ENCODE results near the gene TNFAIP8L3. TPM values are rescaled to one million over a fixed set of nuclear protein-coding genes. Genes with fewer than 3 reads are reported as not detected.

TNFAIP8L3 gene
- total and polyA plus RNA-seq, 9 of the 15 experiments (the other 6 are each of a cell fraction or from before 2014, with no cell fraction given) = 0.13 TPM; not detected in 8

GRCh38 chr15:51038974-51039319 is 55.8 kb downstream of the TNFAIP8L3 start (continued):
- TF ChIP-seq HINFP (tag; conservative IDR thresholded peaks at IDR 0.05; ENCODE audit: low read depth) (no peak), NR4A1 (CRISPR knock-in tag; IDR thresholded peaks at IDR 0.05) (no peak), NR4A1 (tag; IDR thresholded peaks at IDR 0.05) (no peak), RNF2 (IDR thresholded peaks at IDR 0.05) (no peak), MYC (IDR thresholded peaks at IDR 0.05; ENCODE audit: low read depth, low read length) (no peak), MYC (CRISPR knock-in tag; IDR thresholded peaks at IDR 0.05; ENCODE audit: borderline replicate concordance, low read depth) (no peak), CHD4 (IDR thresholded peaks at IDR 0.05; ENCODE audit: insufficient read depth, insufficient replicate concordance, low read depth, low read length, poor library complexity, severe bottlenecking) (no peak), ZKSCAN1 (IDR thresholded peaks at IDR 0.05; ENCODE audit: low read depth, low read length) (no peak), HNRNPLL (IDR thresholded peaks at IDR 0.05; ENCODE audit: low read depth, low read length, poor library complexity, severe bottlenecking) (no peak), MYNN (IDR thresholded peaks at IDR 0.05) (no peak), MYNN (CRISPR knock-in tag; IDR thresholded peaks at IDR 0.05) (no peak)

Measured in K562 (cell line).